Measurements from ENCODE around the gene VTI1A.

DNA sequence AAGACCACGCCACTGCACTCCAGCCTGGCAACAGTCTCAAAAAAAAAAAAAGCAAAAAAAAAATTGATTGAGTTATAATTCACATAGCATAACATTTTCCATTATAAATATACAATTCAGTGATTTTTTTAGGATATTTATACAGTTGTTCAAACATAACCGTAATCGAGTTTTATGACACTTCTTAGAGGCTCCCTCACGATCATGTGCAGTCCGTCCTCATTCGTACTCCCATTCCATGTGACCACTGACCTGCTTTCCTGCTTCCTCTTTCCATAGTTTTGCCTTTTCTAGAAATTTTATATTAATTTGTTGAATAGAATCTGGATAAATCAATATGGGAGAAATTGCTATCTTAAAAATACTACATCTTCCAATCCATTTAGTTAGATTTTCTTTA, 45.7 kb downstream of the VTI1A start:
- TF ChIP-seq POLR2A (IDR thresholded peaks at IDR 0.05) (no peak), CTCF (IDR thresholded peaks at IDR 0.05) (no peak)

Measured in uterus (tissue), 2 donors.